ENCODE measurements around the gene FRYL.

FRYL gene

DNA sequence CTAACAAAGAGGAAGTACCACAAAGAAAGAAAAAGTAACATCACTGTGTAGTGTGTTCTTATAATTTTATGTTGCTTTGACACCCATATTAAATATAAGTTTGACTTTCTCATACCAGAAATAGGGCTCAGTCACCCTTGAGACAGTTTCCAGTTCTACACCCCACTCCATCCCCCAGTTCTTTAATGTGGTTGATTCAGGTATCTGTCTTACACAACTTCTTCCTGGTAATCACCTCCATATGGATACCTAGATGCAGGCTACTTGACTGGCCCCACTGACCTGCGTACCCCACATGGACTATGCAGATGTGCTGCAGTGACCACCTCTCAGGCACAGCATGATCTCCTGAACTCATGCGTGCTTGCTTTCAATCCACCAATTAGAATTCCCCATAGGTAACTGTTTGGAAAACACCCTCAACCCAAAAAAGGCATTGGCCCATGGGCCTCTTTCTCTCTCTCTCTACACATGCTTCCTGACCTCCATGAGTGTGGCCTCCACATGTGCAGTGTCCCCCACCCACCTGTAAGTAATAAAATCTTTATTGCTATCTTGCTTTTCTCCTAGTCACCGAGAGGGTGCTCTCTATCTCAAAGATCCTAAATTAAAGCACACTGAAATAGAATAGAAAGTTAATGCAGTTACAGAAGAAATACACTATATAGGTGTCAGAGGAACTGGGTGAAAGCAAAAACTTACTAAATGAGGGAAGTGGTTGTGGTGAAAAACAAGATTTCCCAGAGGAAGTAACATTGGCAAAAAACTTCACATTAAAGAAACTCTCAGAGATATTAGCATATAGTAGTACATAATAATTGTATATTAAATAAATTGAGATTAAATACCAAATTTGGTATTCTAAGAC, 191.6 kb downstream of the FRYL start:
- Mint-ChIP-seq H3K27me3 (ENCODE audit: low read depth) (no peaks in the 10 kb centered on the region), H3K36me3 (ENCODE audit: low read depth) (peaks cover 57% of the 10 kb centered on the region), H3K9me3 (no peaks in the 10 kb centered on the region), H3K4me1 (no peaks in the 10 kb centered on the region), H3K4me3 (no peak overlapping the region), H3K27ac (no peak overlapping the region)
- TF ChIP-seq, protein P1, sequence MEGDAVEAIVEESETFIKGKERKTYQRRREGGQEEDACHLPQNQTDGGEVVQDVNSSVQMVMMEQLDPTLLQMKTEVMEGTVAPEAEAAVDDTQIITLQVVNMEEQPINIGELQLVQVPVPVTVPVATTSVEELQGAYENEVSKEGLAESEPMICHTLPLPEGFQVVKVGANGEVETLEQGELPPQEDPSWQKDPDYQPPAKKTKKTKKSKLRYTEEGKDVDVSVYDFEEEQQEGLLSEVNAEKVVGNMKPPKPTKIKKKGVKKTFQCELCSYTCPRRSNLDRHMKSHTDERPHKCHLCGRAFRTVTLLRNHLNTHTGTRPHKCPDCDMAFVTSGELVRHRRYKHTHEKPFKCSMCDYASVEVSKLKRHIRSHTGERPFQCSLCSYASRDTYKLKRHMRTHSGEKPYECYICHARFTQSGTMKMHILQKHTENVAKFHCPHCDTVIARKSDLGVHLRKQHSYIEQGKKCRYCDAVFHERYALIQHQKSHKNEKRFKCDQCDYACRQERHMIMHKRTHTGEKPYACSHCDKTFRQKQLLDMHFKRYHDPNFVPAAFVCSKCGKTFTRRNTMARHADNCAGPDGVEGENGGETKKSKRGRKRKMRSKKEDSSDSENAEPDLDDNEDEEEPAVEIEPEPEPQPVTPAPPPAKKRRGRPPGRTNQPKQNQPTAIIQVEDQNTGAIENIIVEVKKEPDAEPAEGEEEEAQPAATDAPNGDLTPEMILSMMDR (IDR thresholded peaks at IDR 0.05; ENCODE audit: unreplicated experiment in 3 of 3): no peak

DNA sequence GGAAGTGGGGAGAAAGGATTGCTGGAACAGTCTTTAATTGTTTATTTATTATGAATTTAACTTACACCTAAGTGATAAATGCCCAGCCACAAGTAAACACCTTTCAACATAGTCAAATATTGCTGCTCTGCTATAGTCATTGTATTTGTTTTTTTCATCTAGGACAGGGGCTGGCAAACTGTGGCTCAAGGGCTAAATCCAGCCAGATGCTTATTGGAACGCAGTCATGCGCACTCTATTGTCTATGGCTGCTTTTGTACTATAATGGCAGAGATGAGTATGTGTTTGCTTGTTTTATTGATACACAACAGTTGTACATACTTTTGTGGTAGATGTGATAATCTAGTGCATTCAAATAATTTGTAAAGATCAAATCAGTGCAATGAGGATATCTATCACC, 194.7 kb downstream of the FRYL start:
- H3K9me3 Mint-ChIP-seq: no peaks in the 10 kb centered on the region
- TF ChIP-seq, protein P1 (IDR thresholded peaks at IDR 0.05; ENCODE audit: unreplicated experiment in 3 of 3): no peak
- H3K4me1 Mint-ChIP-seq: no peaks in the 10 kb centered on the region
- H3K27me3 Mint-ChIP-seq (ENCODE audit: low read depth): no peaks in the 10 kb centered on the region
- H3K27ac Mint-ChIP-seq: no peak overlapping the region
- peaks cover 69% of the 10 kb centered on the region for H3K36me3 Mint-ChIP-seq (ENCODE audit: low read depth)
- H3K4me3 Mint-ChIP-seq: no peak overlapping the region

DNA sequence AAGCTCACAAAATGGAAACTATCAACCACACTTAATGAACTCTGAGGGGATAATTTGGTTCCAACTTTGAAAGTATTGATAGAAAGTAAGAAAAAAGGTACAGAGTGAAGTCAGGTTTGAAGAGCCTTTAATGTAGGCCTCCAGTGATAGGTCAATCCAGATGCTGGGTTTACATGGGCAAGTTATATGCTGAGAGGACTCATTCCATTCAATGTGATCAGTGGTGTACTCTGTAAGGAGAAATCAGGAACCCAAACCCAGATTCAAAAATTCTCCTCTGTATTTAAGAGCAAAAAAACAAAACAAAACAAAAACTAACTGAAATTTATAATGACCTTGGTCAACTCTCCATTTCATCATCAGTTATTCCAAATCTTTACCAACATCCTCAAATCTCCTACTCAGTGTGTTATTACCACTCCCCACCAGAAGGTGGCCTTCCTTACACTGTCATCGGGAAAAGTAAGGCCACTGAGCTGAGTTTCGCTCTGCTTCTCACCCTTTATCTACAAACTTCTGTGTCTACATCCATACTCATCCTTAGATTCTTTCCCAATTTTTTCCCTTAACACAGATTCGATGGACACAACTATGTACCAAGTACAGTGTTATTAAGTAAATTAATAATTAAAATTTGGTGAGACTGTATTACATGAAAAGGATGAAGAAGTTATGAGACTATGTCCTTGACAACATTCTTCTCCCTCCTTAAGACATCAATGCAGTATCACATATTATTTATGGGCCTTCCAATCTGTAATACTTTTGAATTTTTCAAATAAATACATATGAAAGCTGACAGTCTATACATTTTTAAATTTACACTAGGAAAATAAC, 201.7 kb downstream of the FRYL start:
- no peaks in the 10 kb centered on the region for H3K4me1 Mint-ChIP-seq
- no peaks in the 10 kb centered on the region for H3K27me3 Mint-ChIP-seq (ENCODE audit: low read depth)
- no peak overlapping the region for H3K4me3 Mint-ChIP-seq
- H3K27ac Mint-ChIP-seq: no peak overlapping the region
- H3K36me3 Mint-ChIP-seq (ENCODE audit: low read depth): peaks cover 29% of the 10 kb centered on the region
- TF ChIP-seq, protein P1 (IDR thresholded peaks at IDR 0.05; ENCODE audit: unreplicated experiment in 3 of 3): peak; percentile 81 to 93 (median 89)
- H3K9me3 Mint-ChIP-seq: no peaks in the 10 kb centered on the region

DNA sequence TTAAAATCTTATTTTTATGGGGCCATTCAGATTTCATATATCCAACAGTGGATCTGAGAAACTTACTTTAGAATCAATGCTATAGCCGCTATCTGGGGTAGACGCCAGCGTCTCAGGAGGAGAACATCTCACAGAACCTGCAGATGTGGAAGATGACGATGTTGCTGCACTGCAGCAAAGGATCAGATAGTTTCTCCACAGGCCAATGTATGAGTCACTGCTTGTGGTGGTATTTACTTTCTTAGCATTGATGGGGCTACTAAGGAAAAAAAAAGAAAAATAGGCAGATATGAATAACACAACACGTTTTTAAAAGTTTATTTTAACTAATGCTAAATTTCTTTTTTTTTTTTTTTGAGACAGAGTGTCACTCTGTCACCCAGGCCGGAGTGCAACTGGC, 204.1 kb downstream of the FRYL start:
- no peak overlapping the region for H3K4me3 Mint-ChIP-seq
- peaks cover 23% of the 10 kb centered on the region for H3K36me3 Mint-ChIP-seq (ENCODE audit: low read depth)
- no peaks in the 10 kb centered on the region for H3K9me3 Mint-ChIP-seq
- TF ChIP-seq, protein P1 (IDR thresholded peaks at IDR 0.05; ENCODE audit: unreplicated experiment in 3 of 3): no peak
- H3K27ac Mint-ChIP-seq: no peak overlapping the region
- H3K27me3 Mint-ChIP-seq (ENCODE audit: low read depth): no peaks in the 10 kb centered on the region
- H3K4me1 Mint-ChIP-seq: no peaks in the 10 kb centered on the region

DNA sequence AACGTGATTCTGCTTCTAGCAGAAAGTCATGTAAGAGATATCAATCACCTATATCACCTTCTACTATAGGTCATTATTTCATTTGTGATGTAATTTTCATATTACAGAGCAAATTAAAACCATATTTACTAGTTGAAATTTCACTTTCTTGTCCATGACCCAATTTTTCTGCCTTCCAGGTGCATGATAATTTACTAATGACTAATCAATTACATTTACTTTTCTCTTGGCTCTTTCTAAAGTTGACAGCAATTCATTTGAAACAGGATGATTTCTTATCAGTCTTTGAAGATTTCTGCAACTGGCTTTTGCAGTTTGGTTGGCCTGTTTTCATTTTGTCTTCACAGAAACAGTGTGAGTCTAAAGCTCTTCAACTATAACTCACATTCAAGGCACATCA, 208.6 kb downstream of the FRYL start:
- no peak overlapping the region for H3K27ac Mint-ChIP-seq
- H3K36me3 Mint-ChIP-seq (ENCODE audit: low read depth): peaks cover 38% of the 10 kb centered on the region
- H3K27me3 Mint-ChIP-seq (ENCODE audit: low read depth): no peaks in the 10 kb centered on the region
- no peaks in the 10 kb centered on the region for H3K9me3 Mint-ChIP-seq
- no peaks in the 10 kb centered on the region for H3K4me1 Mint-ChIP-seq
- no peak overlapping the region for H3K4me3 Mint-ChIP-seq
- TF ChIP-seq, protein P1 (IDR thresholded peaks at IDR 0.05; ENCODE audit: unreplicated experiment in 3 of 3): no peak

Measured in nephron (organoid).